Loucy (cell line): ENCODE measurements around the gene FURIN.

ENCODE experiments used
- EZH2phosphoT487 ChIP-seq: fragments of 200-600 bp; IDR thresholded peaks from 2 replicates; pipeline ENCODE4 v1.6.1; 2018; ENCODE audit warnings: antibody characterized with exemption, mild to moderate bottlenecking, moderate library complexity, borderline replicate concordance
- TF ChIP-seq, protein P1 (sequence below): fragments of 200-600 bp; sonication (generic); conservative IDR thresholded peaks from 2 replicates; pipeline ENCODE4 v1.5.1; 2014; ENCODE audit warnings: mild to moderate bottlenecking, antibody characterized with exemption, low read length

DNA sequence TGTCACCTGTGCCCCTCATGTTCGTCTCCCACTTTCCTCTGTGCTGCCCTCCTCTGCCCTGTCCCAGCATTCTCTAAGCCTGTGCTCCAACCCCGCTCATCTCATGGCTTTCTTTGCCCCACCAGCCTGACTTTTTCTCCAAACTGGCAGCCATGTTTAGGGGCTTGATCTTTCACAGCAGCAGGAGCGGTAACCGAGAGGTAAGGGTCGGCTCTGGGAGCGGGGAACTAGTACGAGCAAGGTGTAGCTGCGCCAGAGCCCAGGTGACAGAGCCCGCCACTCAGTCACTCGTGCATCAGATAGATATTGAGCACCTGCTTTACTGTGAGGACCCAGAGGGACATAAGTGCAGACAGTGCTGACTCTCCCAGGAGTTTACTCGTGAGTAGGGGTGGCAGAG is 48.1 kb downstream of the FURIN start:
- TF ChIP-seq, protein P1, sequence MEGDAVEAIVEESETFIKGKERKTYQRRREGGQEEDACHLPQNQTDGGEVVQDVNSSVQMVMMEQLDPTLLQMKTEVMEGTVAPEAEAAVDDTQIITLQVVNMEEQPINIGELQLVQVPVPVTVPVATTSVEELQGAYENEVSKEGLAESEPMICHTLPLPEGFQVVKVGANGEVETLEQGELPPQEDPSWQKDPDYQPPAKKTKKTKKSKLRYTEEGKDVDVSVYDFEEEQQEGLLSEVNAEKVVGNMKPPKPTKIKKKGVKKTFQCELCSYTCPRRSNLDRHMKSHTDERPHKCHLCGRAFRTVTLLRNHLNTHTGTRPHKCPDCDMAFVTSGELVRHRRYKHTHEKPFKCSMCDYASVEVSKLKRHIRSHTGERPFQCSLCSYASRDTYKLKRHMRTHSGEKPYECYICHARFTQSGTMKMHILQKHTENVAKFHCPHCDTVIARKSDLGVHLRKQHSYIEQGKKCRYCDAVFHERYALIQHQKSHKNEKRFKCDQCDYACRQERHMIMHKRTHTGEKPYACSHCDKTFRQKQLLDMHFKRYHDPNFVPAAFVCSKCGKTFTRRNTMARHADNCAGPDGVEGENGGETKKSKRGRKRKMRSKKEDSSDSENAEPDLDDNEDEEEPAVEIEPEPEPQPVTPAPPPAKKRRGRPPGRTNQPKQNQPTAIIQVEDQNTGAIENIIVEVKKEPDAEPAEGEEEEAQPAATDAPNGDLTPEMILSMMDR = no peak
- TF ChIP-seq EZH2phosphoT487 = no peak
